Measurements from ENCODE around the gene ATP9B.

Gene ATP9B

GRCh38 chr18:79329786-79330185 lies 260.6 kb downstream of the ATP9B start:
- no peak for DNase-seq (ENCODE audit: low read depth)

GRCh38 chr18:79332646-79333045 lies 263.5 kb downstream of the ATP9B start:
- DNase-seq (ENCODE audit: low read depth) = no peak

- DNase-seq (ENCODE audit: low read depth) = no peak
Measured at GRCh38 chr18:79333046-79333445, 263.9 kb downstream of the ATP9B start.

- DNase-seq (ENCODE audit: low read depth) = no peak
Measured at GRCh38 chr18:79334496-79335233, 265.5 kb downstream of the ATP9B start.

- DNase-seq (ENCODE audit: low read depth) = no peak
Measured at GRCh38 chr18:79335833-79336360, 266.7 kb downstream of the ATP9B start.

- no peak for DNase-seq (ENCODE audit: low read depth)
Measured at GRCh38 chr18:79336556-79337142, 267.5 kb downstream of the ATP9B start.

DNA sequence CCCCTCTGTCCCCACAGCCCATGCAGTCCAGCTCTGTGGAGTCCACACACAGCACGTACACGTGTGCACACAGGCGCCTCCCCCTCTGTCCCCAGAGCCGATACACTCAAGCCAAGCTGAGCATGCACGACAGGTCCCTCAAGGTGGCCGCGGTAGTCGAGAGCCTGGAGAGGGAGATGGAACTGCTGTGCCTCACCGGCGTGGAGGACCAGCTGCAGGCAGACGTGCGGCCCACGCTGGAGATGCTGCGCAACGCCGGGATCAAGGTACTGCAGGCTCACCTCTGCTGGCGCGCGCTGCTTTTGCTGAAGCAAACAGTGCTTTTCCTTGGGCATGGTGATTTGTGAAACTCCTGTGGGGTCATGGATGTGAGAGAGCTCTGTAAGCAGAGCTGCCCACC lies 268.0 kb downstream of the ATP9B start:
- DNase-seq (ENCODE audit: low read depth) = no peak

DNA sequence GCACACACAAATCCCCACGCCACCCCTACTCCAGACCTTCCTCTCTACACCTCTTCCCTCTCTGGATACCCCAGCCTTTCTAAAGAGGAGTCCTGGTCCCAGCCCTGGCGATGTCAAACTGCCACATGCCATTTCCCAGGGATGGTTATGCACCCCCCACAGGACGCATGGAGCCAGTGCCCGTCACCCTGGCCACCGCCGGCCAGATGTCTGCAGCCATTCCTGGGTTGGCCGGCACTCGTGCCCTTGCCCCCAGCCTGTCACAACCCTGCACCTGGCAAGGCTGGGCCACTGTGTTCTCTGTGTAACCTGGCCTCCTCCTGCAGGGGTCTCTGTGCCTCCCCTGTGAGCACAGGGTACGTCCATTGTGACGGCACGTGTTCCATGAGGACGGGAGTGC lies 268.4 kb downstream of the ATP9B start:
- DNase-seq (ENCODE audit: low read depth) = no peak

DNA sequence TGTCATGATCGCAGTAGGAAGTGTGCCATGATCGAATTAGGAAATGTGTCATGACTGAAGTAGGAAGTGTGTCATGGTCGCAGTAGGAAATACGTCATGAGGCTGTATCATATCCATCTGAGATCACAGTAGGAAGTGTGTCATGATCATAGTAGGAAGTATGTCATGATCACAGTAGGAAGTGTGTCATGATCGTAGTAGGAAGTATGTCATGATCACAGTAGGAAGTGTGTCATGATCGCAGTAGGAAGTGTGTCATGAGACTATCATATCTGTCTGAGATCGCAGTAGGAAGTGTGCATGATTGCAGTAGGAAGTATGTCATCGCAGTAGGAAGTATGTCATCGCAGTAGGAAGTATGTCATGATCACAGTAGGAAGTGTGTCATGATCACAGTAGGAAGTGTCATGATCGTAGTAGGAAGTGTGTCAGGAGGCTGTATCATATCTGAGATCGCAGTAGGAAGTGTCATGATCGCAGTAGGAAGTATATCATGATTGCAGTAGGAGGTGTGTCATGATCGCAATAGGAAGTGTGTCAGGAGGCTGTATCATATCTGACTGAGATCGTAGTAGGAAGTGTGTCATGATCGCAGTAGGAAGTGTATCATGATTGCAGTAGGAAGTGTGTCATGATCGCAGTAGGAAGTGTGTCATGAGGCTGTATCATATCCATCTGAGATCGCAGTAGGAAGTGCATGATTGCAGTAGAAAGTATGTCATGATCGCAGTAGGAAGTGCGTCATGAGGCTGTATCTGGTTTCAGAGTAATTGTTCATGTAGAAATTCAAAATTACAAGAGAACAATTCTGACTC lies 270.1 kb downstream of the ATP9B start:
- no peak for DNase-seq (ENCODE audit: low read depth)

GRCh38 chr18:79343567-79344207 lies 274.5 kb downstream of the ATP9B start:
- no peak for DNase-seq (ENCODE audit: low read depth)

- DNase-seq (ENCODE audit: low read depth) = no peak
Measured at GRCh38 chr18:79344208-79344581, 275.0 kb downstream of the ATP9B start.

DNA sequence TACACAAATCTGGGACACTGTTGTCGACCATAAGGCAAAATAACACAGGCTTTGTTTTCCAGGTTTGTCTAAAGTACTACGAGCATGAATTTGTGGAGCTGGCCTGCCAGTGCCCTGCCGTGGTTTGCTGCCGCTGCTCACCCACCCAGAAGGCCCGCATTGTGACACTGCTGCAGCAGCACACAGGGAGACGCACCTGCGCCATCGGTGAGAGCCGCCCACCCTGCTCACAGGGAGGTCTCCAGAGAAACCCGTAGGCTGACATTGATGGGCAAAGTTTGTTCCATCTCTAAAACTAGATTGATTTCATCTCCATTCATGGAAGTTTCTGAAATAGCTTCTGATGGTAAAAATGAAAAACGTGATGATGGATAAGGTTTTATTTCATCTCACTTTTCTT lies 276.2 kb downstream of the ATP9B start:
- no peak for DNase-seq (ENCODE audit: low read depth)

- no peak for DNase-seq (ENCODE audit: low read depth)
Measured at GRCh38 chr18:79345981-79346380, 276.8 kb downstream of the ATP9B start.

GRCh38 chr18:79348066-79348465 lies 278.9 kb downstream of the ATP9B start:
- no peak for DNase-seq (ENCODE audit: low read depth)

- DNase-seq (ENCODE audit: low read depth) = no peak
Measured at GRCh38 chr18:79352432-79352831, 283.2 kb downstream of the ATP9B start.

DNA sequence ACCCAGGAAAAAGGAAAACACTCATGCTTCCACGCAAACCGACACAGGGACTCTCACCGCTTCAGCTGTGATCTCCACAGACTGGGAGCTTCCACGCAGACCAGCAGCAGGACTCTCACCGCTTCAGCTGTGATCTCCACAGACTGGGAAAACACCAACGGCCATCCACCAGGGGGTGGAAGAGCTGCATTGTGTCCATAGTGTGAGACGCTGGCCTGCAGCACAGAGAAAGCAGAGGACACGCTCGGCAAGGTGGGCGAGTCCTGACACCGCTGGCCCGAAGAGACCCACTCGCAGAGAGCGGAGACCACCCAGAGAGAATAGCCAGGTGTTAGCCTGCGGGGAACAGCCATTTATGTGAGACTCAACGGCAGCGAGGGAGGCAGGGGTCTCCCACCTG lies 284.1 kb downstream of the ATP9B start:
- no peak for DNase-seq (ENCODE audit: low read depth)

DNA sequence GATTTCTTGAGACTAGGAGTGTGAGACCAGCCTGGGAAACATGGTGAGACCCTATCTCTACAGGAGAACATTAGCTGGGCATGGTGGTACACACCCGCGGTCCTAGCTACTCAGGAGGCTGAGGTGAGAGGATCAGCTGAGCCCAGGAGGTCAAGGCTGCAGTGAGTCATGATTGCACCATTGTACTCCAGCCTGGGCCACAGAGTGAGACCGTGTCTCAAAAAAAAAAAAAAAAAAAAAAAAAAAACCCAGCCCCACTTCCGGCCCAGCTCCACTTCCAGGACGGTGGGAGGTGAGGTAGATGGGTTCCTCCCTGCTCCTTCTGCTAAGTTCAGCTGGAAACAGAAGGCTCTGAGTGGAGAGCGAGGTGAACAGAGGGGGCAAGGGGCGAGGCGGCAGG lies 285.2 kb downstream of the ATP9B start:
- no peak for DNase-seq (ENCODE audit: low read depth)

DNA sequence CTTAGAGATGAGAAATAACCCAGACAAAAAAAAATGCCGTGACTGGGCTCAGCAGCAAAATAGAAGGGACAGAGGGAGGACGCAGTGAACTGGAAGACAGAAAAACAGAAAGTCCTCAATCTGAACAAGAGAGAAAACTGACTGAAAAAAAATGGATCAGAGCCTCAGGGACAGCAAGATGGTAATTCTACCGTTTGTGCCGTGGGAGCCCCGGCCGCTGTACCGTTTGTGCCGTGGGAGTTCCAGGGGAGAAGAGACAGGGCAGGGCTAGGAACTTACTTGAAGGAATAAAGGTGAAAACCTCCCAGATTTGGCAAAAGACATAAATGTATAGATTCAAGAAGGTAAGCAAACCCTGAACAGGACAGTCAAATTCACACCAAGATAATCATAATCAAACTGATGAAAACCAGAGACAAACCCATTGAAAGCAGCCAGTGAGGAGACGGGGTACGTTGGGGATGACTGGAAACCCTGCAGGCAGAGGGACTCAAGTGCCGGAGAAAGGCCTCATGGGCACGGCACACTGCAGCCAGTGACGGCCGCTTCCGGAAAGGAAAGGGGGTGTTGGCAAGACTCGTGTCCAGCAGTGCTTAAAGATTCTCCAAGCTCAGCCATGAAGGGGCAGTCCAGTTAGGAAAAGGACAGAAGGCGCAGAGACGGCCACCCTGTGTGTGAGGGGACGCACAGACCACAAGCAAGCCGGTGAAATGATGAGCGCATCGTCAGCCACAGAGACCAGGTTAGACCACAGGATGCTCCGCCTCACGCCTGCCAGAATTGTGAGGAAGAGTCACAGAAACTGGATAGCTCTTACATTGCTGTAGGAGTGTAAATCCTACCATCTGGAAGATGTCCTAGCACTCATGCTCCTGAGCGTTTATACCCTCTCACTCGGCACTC lies 286.5 kb downstream of the ATP9B start:
- no peak for DNase-seq (ENCODE audit: low read depth)

- DNase-seq (ENCODE audit: low read depth) = no peak
Measured at GRCh38 chr18:79356435-79356834, 287.2 kb downstream of the ATP9B start.

- DNase-seq (ENCODE audit: low read depth) = no peak
Measured at GRCh38 chr18:79360933-79361332, 291.7 kb downstream of the ATP9B start.

GRCh38 chr18:79361766-79362522 lies 292.8 kb downstream of the ATP9B start:
- DNase-seq (ENCODE audit: low read depth) = no peak

Data from fibroblast of the conjunctiva (primary cell).